NCI-H1105 treated with DMSO at 0.1 percent for 48 hours (cell line): ENCODE measurements around the gene WBP2NL.

Experiments used
- DNase-seq: peaks from one replicate; lab custom pipeline; 2025; lab: John Stamatoyannopoulos, UW

WBP2NL gene

GRCh38 chr22:42072606-42073330 lies 74.2 kb downstream of the WBP2NL start:
- DNase-seq = no peak

- DNase-seq = no peak
These were observed 75.0 kb downstream of the WBP2NL start for GRCh38 chr22:42073621-42074041.

- DNase-seq = no peak
These were observed 75.7 kb downstream of the WBP2NL start, which contains the start of gene PHETA2 for GRCh38 chr22:42074132-42074811. TSS of gene PHETA2 (plus strand) at chr22:42074248. CDS start at chr22:42077294, 3,046 bp downstream.

- DNase-seq = no peak
These were observed 76.5 kb downstream of the WBP2NL start for GRCh38 chr22:42074846-42075676.

- DNase-seq = no peak
These were observed 78.3 kb downstream of the WBP2NL start for GRCh38 chr22:42076764-42077485.

GRCh38 chr22:42077486-42078125 lies 79.0 kb downstream of the WBP2NL start:
- no peak for DNase-seq
